ENCODE measurements around the gene RGS14.

DNA sequence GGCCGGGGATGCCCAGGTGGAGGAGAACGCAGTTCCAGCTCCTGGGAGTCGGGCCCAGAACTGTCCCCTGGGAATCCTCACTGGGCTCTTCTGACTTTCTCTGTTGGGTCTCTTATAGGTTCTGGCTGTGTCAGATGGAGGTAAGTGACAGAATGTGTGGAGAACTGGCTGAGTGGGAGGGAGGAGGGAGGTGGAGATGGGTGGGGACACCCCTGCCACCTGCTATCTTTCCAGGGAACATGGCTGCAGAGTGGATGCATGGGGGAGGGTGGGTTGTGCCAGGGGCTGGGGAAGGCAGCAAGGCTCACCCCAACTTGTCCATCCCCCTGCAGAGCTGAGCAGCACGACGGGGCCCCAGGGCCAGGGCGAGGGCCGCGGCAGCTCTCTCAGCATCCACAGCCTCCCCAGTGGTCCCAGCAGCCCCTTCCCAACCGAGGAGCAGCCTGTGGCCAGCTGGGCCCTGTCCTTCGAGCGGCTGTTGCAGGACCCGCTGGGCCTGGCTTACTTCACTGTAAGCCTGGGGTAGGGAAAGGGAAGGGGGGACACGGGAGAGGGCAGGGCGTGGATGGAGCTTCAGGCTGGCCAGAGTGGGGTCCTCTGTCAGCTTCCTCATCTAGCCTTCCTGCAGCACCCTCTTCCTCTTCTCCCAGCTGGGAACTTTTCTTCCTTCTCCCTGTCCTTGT, 8.3 kb downstream of the RGS14 start:
- TF ChIP-seq, protein P1, sequence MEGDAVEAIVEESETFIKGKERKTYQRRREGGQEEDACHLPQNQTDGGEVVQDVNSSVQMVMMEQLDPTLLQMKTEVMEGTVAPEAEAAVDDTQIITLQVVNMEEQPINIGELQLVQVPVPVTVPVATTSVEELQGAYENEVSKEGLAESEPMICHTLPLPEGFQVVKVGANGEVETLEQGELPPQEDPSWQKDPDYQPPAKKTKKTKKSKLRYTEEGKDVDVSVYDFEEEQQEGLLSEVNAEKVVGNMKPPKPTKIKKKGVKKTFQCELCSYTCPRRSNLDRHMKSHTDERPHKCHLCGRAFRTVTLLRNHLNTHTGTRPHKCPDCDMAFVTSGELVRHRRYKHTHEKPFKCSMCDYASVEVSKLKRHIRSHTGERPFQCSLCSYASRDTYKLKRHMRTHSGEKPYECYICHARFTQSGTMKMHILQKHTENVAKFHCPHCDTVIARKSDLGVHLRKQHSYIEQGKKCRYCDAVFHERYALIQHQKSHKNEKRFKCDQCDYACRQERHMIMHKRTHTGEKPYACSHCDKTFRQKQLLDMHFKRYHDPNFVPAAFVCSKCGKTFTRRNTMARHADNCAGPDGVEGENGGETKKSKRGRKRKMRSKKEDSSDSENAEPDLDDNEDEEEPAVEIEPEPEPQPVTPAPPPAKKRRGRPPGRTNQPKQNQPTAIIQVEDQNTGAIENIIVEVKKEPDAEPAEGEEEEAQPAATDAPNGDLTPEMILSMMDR (conservative IDR thresholded peaks at IDR 0.05; ENCODE audit: low read depth in 2 of 2): no peak
- TF ChIP-seq, protein P2, sequence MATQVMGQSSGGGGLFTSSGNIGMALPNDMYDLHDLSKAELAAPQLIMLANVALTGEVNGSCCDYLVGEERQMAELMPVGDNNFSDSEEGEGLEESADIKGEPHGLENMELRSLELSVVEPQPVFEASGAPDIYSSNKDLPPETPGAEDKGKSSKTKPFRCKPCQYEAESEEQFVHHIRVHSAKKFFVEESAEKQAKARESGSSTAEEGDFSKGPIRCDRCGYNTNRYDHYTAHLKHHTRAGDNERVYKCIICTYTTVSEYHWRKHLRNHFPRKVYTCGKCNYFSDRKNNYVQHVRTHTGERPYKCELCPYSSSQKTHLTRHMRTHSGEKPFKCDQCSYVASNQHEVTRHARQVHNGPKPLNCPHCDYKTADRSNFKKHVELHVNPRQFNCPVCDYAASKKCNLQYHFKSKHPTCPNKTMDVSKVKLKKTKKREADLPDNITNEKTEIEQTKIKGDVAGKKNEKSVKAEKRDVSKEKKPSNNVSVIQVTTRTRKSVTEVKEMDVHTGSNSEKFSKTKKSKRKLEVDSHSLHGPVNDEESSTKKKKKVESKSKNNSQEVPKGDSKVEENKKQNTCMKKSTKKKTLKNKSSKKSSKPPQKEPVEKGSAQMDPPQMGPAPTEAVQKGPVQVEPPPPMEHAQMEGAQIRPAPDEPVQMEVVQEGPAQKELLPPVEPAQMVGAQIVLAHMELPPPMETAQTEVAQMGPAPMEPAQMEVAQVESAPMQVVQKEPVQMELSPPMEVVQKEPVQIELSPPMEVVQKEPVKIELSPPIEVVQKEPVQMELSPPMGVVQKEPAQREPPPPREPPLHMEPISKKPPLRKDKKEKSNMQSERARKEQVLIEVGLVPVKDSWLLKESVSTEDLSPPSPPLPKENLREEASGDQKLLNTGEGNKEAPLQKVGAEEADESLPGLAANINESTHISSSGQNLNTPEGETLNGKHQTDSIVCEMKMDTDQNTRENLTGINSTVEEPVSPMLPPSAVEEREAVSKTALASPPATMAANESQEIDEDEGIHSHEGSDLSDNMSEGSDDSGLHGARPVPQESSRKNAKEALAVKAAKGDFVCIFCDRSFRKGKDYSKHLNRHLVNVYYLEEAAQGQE (IDR thresholded peaks at IDR 0.05; ENCODE audit: unreplicated experiment): no peak
- TF ChIP-seq, protein P3, sequence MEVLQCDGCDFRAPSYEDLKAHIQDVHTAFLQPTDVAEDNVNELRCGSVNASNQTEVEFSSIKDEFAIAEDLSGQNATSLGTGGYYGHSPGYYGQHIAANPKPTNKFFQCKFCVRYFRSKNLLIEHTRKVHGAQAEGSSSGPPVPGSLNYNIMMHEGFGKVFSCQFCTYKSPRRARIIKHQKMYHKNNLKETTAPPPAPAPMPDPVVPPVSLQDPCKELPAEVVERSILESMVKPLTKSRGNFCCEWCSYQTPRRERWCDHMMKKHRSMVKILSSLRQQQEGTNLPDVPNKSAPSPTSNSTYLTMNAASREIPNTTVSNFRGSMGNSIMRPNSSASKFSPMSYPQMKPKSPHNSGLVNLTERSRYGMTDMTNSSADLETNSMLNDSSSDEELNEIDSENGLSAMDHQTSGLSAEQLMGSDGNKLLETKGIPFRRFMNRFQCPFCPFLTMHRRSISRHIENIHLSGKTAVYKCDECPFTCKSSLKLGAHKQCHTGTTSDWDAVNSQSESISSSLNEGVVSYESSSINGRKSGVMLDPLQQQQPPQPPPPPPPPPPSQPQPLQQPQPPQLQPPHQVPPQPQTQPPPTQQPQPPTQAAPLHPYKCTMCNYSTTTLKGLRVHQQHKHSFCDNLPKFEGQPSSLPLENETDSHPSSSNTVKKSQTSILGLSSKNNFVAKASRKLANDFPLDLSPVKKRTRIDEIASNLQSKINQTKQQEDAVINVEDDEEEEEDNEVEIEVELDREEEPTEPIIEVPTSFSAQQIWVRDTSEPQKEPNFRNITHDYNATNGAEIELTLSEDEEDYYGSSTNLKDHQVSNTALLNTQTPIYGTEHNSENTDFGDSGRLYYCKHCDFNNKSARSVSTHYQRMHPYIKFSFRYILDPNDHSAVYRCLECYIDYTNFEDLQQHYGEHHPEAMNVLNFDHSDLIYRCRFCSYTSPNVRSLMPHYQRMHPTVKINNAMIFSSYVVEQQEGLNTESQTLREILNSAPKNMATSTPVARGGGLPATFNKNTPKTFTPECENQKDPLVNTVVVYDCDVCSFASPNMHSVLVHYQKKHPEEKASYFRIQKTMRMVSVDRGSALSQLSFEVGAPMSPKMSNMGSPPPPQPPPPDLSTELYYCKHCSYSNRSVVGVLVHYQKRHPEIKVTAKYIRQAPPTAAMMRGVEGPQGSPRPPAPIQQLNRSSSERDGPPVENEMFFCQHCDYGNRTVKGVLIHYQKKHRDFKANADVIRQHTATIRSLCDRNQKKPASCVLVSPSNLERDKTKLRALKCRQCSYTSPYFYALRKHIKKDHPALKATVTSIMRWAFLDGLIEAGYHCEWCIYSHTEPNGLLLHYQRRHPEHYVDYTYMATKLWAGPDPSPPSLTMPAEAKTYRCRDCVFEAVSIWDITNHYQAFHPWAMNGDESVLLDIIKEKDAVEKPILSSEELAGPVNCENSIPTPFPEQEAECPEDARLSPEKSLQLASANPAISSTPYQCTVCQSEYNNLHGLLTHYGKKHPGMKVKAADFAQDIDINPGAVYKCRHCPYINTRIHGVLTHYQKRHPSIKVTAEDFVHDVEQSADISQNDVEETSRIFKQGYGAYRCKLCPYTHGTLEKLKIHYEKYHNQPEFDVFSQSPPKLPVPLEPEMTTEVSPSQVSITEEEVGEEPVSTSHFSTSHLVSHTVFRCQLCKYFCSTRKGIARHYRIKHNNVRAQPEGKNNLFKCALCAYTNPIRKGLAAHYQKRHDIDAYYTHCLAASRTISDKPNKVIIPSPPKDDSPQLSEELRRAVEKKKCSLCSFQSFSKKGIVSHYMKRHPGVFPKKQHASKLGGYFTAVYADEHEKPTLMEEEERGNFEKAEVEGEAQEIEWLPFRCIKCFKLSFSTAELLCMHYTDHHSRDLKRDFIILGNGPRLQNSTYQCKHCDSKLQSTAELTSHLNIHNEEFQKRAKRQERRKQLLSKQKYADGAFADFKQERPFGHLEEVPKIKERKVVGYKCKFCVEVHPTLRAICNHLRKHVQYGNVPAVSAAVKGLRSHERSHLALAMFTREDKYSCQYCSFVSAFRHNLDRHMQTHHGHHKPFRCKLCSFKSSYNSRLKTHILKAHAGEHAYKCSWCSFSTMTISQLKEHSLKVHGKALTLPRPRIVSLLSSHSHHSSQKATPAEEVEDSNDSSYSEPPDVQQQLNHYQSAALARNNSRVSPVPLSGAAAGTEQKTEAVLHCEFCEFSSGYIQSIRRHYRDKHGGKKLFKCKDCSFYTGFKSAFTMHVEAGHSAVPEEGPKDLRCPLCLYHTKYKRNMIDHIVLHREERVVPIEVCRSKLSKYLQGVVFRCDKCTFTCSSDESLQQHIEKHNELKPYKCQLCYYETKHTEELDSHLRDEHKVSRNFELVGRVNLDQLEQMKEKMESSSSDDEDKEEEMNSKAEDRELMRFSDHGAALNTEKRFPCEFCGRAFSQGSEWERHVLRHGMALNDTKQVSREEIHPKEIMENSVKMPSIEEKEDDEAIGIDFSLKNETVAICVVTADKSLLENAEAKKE (CRISPR knock-in tag; IDR thresholded peaks at IDR 0.05): no peak

Measured in GM23338 (cell line).